ENCODE results near the gene RAE1.

GRCh38 chr20:57414867-57415592 lies 64.0 kb downstream of the RAE1 start:
- TF ChIP-seq CTCF (IDR thresholded peaks at IDR 0.05) (no peak), POLR2A (IDR thresholded peaks at IDR 0.05) (no peak)
